Subcutaneous abdominal adipose tissue (tissue), 5 donors: ENCODE measurements around the gene COL8A1.
A peak's percentile ranks its signal among the peaks of the same experiment; 100 is the strongest.

Source experiments
- H3K27ac ChIP-seq: one replicate; pipeline ENCODE4 v1.7.0; 2013; ENCODE audit warnings: low read depth, mild to moderate bottlenecking, inconsistent platforms, low read length, moderate library complexity
- H3K27me3 ChIP-seq, 5 donors: one replicate each; pipeline ENCODE4 v1.7.0; 2013; ENCODE audit warnings: low read length in 5 of 5, inconsistent platforms in 1 of 5; ENCODE audit not compliant: control insufficient read depth in 5 of 5, insufficient read depth in 4 of 5
- H3K36me3 ChIP-seq, 5 donors: one replicate each; pipeline ENCODE4 v1.7.0; 2013; ENCODE audit warnings: low read length in 5 of 5; ENCODE audit not compliant: control insufficient read depth in 5 of 5, insufficient read depth in 5 of 5
- H3K4me1 ChIP-seq, 5 donors: one replicate each; pipeline ENCODE4 v1.7.0; 2013; ENCODE audit warnings: low read length in 5 of 5, mild to moderate bottlenecking in 3 of 5, moderate library complexity in 1 of 5; ENCODE audit not compliant: control insufficient read depth in 5 of 5, insufficient read depth in 5 of 5
- H3K4me3 ChIP-seq, 5 donors: one replicate each; pipeline ENCODE4 v1.7.0; 2013; ENCODE audit warnings: low read length in 5 of 5, low read depth in 1 of 5
- H3K9ac ChIP-seq, 5 donors: one replicate each; pipeline ENCODE4 v1.7.0; 2013; ENCODE audit warnings: low read length in 5 of 5, mild to moderate bottlenecking in 4 of 5, moderate library complexity in 3 of 5
- H3K9me3 ChIP-seq, 5 donors: one replicate each; pipeline ENCODE4 v1.7.0; 2013; ENCODE audit warnings: low read length in 5 of 5; ENCODE audit not compliant: control insufficient read depth in 5 of 5
- donor health status: healthy.
- donor health status: healthy.
- donor health status: healthy.
- donor health status: healthy.
- donor health status: healthy.

Gene COL8A1

DNA sequence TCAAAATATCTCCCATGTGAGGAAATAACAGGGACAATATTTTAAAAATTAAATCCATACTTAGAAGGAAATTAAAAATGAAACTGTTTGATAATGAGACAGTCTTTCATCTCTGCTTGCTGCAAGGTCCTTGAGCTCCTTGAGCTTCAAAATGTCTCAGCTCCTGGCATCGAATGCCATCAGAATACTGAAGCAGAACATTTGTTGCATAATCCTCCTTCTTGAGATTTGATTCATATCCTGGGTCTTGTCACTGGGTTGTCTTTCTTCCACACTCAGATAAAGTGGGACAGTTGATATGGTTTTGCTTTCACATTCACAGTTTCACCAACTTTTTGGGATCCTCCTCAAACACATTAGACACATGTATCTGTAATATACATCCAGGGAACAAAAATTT is 27.8 kb downstream of the COL8A1 start:
- peaks cover 0 to 13% (median 0%) of the 10 kb centered on the region in 5 donors for H3K4me1 ChIP-seq
- H3K27me3 ChIP-seq: no peaks in the 10 kb centered on the region
- no peak overlapping the region for H3K9ac ChIP-seq
- no peak overlapping the region for H3K27ac ChIP-seq
- no peaks in the 10 kb centered on the region for H3K36me3 ChIP-seq
- H3K4me3 ChIP-seq: no peak overlapping the region
- H3K9me3 ChIP-seq: no peaks in the 10 kb centered on the region

DNA sequence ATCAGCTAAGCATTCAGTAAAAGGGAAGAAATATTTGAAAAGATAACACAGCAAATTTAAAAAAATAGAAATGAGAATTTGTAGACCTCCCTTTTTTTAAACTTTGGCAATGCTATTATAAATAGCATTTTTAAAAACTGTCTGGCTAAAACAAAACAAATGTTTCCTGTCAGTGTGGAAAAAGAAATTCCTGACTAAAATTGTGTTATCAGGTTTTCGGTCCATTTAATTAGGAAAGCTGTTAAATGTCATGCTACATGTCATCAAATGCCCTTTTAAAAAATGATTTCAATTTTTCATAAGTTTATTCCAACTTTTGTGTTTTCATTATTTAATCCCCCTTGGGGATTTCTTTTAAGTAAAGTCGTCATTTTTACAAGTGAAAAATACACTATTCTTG is 29.6 kb downstream of the COL8A1 start:
- H3K27ac ChIP-seq: no peak overlapping the region
- H3K4me1 ChIP-seq: peaks cover 0 to 13% (median 0%) of the 10 kb centered on the region in 5 donors

DNA sequence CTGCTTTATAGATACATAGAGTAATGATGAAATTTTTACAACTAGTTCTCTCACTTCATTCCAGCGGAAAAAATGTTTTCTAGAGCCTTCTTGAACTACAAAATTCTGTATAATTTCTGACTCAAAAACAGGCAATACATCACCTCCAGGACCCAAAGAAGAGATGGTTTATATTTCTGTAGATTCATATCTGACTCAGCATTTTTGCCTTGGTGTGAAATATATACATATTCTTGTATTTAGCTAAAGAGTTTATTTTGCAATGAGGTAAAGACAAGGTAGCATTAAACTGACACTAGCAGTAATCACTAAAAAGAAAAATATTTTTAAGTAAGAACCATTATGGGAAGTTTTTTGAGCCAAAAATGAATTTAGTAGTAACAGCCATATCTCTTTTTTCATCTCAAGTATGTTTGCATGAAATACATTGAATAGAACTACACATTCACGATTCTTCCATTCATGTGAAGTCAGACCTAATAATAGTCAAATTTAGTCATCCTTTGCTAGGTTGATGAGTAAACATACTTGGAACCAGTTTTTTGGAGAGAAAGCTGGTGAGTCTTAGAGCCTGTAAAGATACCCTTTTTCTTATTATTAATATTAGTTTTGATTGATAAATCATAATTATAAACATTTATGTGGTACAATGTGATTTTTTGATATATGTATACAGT is 31.6 kb downstream of the COL8A1 start:
- H3K4me3 ChIP-seq: no peak overlapping the region
- no peak overlapping the region for H3K9ac ChIP-seq
- no peaks in the 10 kb centered on the region for H3K9me3 ChIP-seq
- H3K4me1 ChIP-seq: peaks cover 0 to 13% (median 0%) of the 10 kb centered on the region in 5 donors
- H3K27ac ChIP-seq: no peak overlapping the region
- H3K36me3 ChIP-seq: no peaks in the 10 kb centered on the region
- no peaks in the 10 kb centered on the region for H3K27me3 ChIP-seq

More for the DNA sequence above, 29.6 kb downstream of the COL8A1 start:
- no peak overlapping the region for H3K9ac ChIP-seq
- H3K4me3 ChIP-seq: no peak overlapping the region
- H3K27me3 ChIP-seq: no peaks in the 10 kb centered on the region
- no peaks in the 10 kb centered on the region for H3K36me3 ChIP-seq
- no peaks in the 10 kb centered on the region for H3K9me3 ChIP-seq

DNA sequence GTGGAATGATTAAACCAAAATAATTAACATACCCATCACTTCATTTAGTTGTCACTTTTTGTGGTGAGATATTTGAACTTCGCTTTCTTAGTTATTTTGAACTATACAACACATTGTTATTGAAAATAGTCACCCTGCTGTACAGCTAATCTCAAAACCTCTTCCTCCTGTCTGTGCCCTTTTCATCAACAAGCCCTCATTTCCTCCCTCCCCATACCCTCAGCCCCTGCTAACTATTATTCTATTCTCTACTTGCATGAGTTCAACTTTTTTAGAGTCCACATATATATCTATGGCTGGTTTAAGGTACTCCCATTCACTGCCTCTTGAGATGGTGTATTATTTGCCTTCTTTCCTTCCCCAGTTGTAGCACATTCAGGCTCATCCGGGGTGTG is 32.2 kb downstream of the COL8A1 start:
- no peak overlapping the region for H3K9ac ChIP-seq
- no peaks in the 10 kb centered on the region for H3K9me3 ChIP-seq
- no peak overlapping the region for H3K27ac ChIP-seq
- H3K4me1 ChIP-seq: peaks cover 0 to 13% (median 0%) of the 10 kb centered on the region in 5 donors
- H3K4me3 ChIP-seq: no peak overlapping the region
- no peaks in the 10 kb centered on the region for H3K27me3 ChIP-seq
- no peaks in the 10 kb centered on the region for H3K36me3 ChIP-seq

DNA sequence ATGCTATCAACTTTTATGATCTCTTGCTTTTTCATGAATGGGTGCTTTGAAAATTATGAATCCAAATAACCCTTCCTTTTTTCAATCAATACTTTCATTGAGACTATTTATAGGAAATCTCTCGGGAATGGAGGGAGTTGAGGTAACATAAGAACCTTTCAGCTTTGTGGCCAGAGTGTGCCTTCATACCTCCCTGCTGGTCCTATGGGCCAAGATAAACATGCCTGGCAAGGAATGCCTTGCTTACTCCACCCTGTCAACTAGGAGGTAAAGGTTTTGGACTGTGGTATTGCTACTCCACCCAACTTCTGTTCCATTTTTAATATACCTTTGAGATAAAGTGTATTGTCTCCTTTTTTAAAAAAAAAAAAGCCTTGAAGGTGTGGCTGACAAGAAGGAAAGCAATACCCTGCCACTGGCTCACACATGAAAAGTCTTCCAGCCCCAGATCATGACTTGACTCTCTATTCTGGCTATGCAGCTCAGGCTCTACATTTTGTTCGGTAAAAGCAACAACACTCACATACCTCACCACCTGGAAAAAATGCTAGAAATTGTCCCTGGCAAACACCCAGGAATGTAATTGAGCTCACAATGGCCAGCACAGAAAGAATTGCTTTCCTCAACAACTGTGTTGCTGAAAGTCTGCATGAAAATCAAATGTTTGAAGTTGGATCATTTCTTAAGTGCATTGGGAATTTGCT is 35.8 kb downstream of the COL8A1 start:
- Histone ChIP-seq H3K9ac (no peak overlapping the region), H3K4me3 (no peak overlapping the region), H3K36me3 (no peaks in the 10 kb centered on the region), H3K9me3 (no peaks in the 10 kb centered on the region), H3K4me1 (peaks cover 5 to 18% (median 11%) of the 10 kb centered on the region in 5 donors), H3K27me3 (no peaks in the 10 kb centered on the region), H3K27ac (no peak overlapping the region)

DNA sequence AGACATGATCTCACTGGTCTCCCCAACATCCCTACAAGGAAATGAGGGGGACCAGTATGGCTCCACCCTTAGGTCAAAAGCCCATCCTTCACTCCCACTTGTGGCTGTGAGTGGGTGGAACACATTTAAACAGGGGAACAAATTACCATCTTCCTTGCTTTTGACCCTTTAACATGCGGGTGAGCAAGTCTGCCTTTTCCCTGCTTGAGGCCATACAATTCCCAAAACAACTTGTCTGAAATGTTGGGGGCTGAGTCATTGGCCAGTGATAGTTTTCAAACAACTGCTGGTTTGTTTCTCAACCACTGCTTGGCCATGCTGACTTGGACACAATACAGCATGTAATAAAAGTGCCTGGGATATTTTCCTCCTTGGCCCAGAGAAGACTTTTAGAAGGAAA is 39.6 kb downstream of the COL8A1 start:
- Histone ChIP-seq H3K27ac (peak overlapping the region; percentile 67), H3K9ac (peak overlapping the region in 1 of 5 donors; percentile 57), H3K27me3 (no peaks in the 10 kb centered on the region), H3K9me3 (no peaks in the 10 kb centered on the region), H3K4me1 (peaks cover 5 to 18% (median 11%) of the 10 kb centered on the region in 5 donors), H3K36me3 (no peaks in the 10 kb centered on the region), H3K4me3 (peak overlapping the region in 2 of 5 donors; percentile 3)

DNA sequence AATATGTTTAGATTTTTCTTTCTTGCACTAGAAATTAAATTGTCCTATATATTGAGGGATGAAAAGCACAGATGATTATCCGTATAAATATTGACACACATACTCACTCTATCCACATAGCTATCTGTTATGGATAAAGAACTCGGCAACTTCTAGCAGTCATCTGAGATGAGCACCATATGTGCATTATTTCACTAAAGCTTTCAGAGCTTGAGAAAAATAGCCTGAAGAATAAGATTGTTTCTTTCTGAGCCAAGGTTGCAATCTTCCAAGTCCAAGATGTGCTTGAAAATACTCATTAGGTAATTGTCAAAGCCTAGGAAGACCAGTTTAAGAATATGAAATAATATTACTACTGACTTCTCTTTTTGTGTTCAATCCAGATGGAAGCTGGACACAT is 40.5 kb downstream of the COL8A1 start:
- no peak overlapping the region for H3K9ac ChIP-seq
- H3K36me3 ChIP-seq: no peaks in the 10 kb centered on the region
- H3K27ac ChIP-seq: peak overlapping the region; percentile 67
- no peak overlapping the region for H3K4me3 ChIP-seq
- no peaks in the 10 kb centered on the region for H3K27me3 ChIP-seq
- H3K4me1 ChIP-seq: peaks cover 5 to 18% (median 11%) of the 10 kb centered on the region in 5 donors
- no peaks in the 10 kb centered on the region for H3K9me3 ChIP-seq

DNA sequence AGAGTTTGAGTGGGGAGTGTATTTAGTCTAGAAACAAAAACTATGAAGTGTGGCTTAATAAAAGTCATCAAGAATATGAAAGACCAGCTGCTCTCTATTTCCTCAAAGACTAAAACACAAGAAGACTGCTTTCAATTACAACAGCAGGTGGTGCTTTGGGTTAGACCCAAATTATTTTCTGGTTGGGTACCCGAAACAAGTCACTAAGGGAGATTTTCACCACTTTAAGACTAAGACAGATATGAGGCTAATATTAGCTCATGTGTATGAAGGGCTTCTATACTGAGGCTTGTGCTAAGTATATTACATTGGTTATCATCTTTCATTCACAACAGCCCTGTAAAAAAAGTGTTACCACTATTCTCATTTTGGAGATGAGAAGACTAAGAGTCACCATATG is 43.1 kb downstream of the COL8A1 start:
- H3K9me3 ChIP-seq: no peaks in the 10 kb centered on the region
- H3K27ac ChIP-seq: peak overlapping the region; percentile 11
- H3K4me1 ChIP-seq: peaks cover 5 to 23% (median 11%) of the 10 kb centered on the region in 5 donors

DNA sequence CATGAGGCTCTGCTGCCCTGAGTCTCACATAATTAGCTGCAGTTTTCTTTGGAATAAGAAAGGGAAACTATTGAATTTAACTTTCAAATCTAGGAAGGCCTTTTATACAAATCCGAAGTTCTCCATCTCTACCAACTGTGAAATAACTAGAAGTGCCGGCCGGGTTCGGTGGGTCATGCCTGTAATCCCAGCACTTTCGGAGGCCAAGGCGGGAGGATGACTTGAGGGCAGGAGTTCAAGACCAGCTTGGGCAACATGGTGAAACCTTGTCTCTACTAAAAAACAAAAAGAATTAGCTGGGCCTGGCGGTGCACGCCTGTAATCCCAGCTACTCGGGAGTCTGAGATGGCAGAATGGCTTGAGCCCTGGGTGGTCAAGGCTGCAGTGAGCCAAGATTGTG is 43.6 kb downstream of the COL8A1 start:
- Histone ChIP-seq H3K4me3 (no peak overlapping the region), H3K9me3 (no peaks in the 10 kb centered on the region), H3K36me3 (no peaks in the 10 kb centered on the region), H3K27ac (no peak overlapping the region), H3K4me1 (peaks cover 5 to 23% (median 11%) of the 10 kb centered on the region in 5 donors), H3K27me3 (no peaks in the 10 kb centered on the region), H3K9ac (no peak overlapping the region)

More for the DNA sequence above, 43.1 kb downstream of the COL8A1 start:
- no peaks in the 10 kb centered on the region for H3K27me3 ChIP-seq
- H3K36me3 ChIP-seq: no peaks in the 10 kb centered on the region
- no peak overlapping the region for H3K9ac ChIP-seq
- no peak overlapping the region for H3K4me3 ChIP-seq

DNA sequence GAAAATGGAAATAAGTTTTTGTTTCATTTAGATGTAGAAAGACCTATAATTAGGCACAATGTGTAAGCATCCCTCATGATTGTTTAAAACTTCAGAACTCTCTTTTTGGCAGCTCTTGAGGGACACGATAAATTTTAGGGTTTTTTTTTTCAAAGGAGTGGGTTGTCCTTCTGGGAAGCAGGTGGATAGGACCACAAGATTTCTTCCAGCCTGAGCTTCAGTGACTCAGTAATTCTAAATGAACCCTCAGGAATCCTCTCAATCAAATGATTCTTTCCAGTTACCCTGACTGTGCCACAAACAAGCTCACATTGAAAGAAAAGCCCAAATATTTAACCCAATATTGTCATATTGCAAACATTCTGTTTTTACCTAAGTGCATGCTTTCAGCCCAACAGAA is 45.1 kb downstream of the COL8A1 start:
- H3K9ac ChIP-seq: peak overlapping the region in 1 of 5 donors; percentile 6
- H3K36me3 ChIP-seq: no peaks in the 10 kb centered on the region
- no peak overlapping the region for H3K4me3 ChIP-seq
- peaks cover 0 to 11% (median under 1%) of the 10 kb centered on the region in 5 donors for H3K4me1 ChIP-seq
- H3K27ac ChIP-seq: peak overlapping the region; percentile 55
- no peaks in the 10 kb centered on the region for H3K9me3 ChIP-seq
- no peaks in the 10 kb centered on the region for H3K27me3 ChIP-seq
